Mesendoderm (in vitro differentiated cells): Measurements from ENCODE around the gene SOX13.

Experiments used
- DNase-seq: peaks from one replicate; pipeline ENCODE4 v3.0.0; 2013
- H2AK5ac ChIP-seq: 2 replicates; pipeline ENCODE4 v1.6.1; 2013; ENCODE audit warnings: low read length, inconsistent platforms
- H2BK120ac ChIP-seq: 2 replicates; pipeline ENCODE4 v1.6.1; 2013; ENCODE audit warnings: low read depth, mild to moderate bottlenecking, low read length, moderate library complexity, mixed read lengths
- H2BK15ac ChIP-seq: replicated peaks from 2 replicates; pipeline ENCODE4 v1.6.1; 2013; ENCODE audit warnings: low read depth, mild to moderate bottlenecking, moderate library complexity
- H2BK5ac ChIP-seq: 2 replicates; pipeline ENCODE4 v1.6.1; 2013; ENCODE audit warnings: low read length, inconsistent platforms
- H3K18ac ChIP-seq: 2 replicates; pipeline ENCODE4 v1.6.1; 2013; ENCODE audit warnings: mild to moderate bottlenecking, low read length, mixed read lengths
- H3K23ac ChIP-seq: one replicate; pipeline ENCODE4 v1.6.1; 2013; ENCODE audit warnings: low read length
- H3K27ac ChIP-seq: 2 replicates; pipeline ENCODE4 v1.5.1; 2013; ENCODE audit warnings: low read depth, mild to moderate bottlenecking, inconsistent platforms, low read length, moderate library complexity
- H3K27me3 ChIP-seq: 2 replicates; pipeline ENCODE4 v1.6.1; 2013; ENCODE audit warnings: low read length, control low read depth, mild to moderate bottlenecking, inconsistent platforms; ENCODE audit not compliant: insufficient read depth, poor library complexity
- H3K36me3 ChIP-seq: 2 replicates; pipeline ENCODE4 v1.6.1; 2013; ENCODE audit warnings: low read length, inconsistent platforms; ENCODE audit not compliant: control insufficient read depth, insufficient read depth
- H3K4ac ChIP-seq: one replicate; pipeline ENCODE4 v1.6.1; 2013; ENCODE audit warnings: low read depth, mild to moderate bottlenecking, low read length, moderate library complexity
- H3K4me1 ChIP-seq: 2 replicates; pipeline ENCODE4 v1.6.1; 2013; ENCODE audit warnings: low read depth, low read length, inconsistent platforms; ENCODE audit not compliant: control insufficient read depth
- H3K4me2 ChIP-seq: 2 replicates; pipeline ENCODE4 v1.6.1; 2013; ENCODE audit warnings: low read length
- H3K4me3 ChIP-seq: 2 replicates; pipeline ENCODE4 v1.5.1; 2013; ENCODE audit warnings: mild to moderate bottlenecking, low read length
- H3K56ac ChIP-seq: one replicate; pipeline ENCODE4 v1.6.1; 2013; ENCODE audit warnings: low read length
- H3K79me1 ChIP-seq: 2 replicates; pipeline ENCODE4 v1.6.1; 2013; ENCODE audit warnings: low read length, inconsistent platforms
- H3K79me2 ChIP-seq: 2 replicates; pipeline ENCODE4 v1.6.1; 2013; ENCODE audit warnings: mild to moderate bottlenecking, low read length; ENCODE audit not compliant: control insufficient read depth, insufficient read depth
- H3K9ac ChIP-seq: 2 replicates; pipeline ENCODE4 v1.6.1; 2013; ENCODE audit warnings: low read length, inconsistent platforms
- H4K5ac ChIP-seq: one replicate; pipeline ENCODE4 v1.6.1; 2013; ENCODE audit warnings: low read length
- H4K8ac ChIP-seq: one replicate; pipeline ENCODE4 v1.6.1; 2013; ENCODE audit warnings: low read depth, mild to moderate bottlenecking, control low read depth, low read length, moderate library complexity
- WGBS: extraction: QIAGEN DNeasy Blood & Tissue Kit; methylation state at CpG from one replicate; pipeline ENCODE4 v1.1.7; 2013; ENCODE audit warnings: low lambda C conversion rate, missing lambda C conversion rate; ENCODE audit not compliant: insufficient coverage; ENCODE audit errors: extremely low coverage; 5-methylcytosine and 5-hydroxymethylcytosine counted together

The SOX13 gene

DNA sequence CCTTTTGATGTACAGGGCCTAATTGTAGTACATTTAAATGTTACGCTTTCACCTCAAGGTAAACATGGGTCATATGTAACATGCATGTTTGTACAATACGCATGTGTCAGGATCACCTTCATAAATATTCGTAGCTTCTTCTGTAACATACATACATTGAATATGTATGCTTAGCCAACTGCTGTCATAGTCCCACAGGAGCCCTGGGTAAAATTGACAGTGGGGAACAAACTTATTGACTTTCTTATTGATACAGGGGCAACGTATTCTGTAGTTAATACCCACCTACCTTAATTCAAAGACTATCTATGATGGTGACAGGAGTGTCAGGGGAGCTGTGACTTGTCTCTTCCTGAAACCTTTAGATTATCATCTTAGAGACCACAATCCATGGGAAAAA, 96.9 kb downstream of the SOX13 start:
- no peak overlapping the region for H3K4me2 ChIP-seq
- no peak overlapping the region for H4K8ac ChIP-seq
- no peak overlapping the region for H3K4ac ChIP-seq
- H2AK5ac ChIP-seq: no peak overlapping the region
- no peaks in the 10 kb centered on the region for H3K79me1 ChIP-seq
- H3K79me2 ChIP-seq: no peaks in the 10 kb centered on the region
- H3K36me3 ChIP-seq: no peaks in the 10 kb centered on the region
- no peak overlapping the region for H2BK5ac ChIP-seq
- DNase-seq: peak; percentile 42
- H3K27ac ChIP-seq: no peak overlapping the region
- no peak overlapping the region for H3K4me3 ChIP-seq
- no peak overlapping the region for H3K18ac ChIP-seq
- H3K9ac ChIP-seq: no peak overlapping the region
- H3K56ac ChIP-seq: no peak overlapping the region
- H2BK120ac ChIP-seq: no peak overlapping the region
- no CpG with 5 or more reads among the region's 4 CpGs for WGBS
- H3K23ac ChIP-seq: no peak overlapping the region
- H4K5ac ChIP-seq: no peak overlapping the region
- H3K27me3 ChIP-seq: no peaks in the 10 kb centered on the region
- H3K4me1 ChIP-seq: no peaks in the 10 kb centered on the region
- no peak overlapping the region for H2BK15ac ChIP-seq

DNA sequence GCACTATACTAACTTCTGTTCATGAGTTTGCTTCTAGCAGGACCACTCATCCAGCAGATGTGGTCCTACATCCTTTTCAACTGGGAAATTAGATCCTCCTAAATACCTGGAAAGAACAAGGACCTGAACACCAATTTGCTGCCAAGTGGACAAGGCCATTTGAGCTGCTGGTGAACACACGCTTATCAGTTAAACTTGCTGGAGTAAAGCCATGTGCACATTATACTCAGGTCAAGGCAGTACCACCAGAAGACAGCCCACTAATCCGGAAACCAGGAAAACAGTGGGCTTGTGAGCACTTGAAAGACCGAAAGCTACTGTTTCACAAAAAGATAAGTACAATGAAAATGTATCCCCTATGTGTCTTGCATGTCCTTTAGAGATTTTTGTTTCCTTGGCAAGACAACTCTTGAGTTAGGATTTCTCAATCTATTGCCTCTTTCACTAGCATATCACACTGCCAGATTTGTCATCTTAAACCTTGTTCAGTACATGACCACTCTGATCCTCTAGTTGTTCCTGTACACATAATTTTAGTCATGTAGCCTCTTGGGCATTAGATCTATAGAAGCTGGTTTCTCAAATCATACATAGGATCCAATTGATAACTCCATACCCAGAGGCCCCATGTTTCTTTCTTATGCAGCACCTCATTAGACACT, 97.7 kb downstream of the SOX13 start:
- no peak for DNase-seq
- no peak overlapping the region for H3K4ac ChIP-seq
- H2BK5ac ChIP-seq: no peak overlapping the region
- H3K9ac ChIP-seq: no peak overlapping the region
- no peak overlapping the region for H2BK15ac ChIP-seq
- H3K18ac ChIP-seq: no peak overlapping the region
- no peaks in the 10 kb centered on the region for H3K79me2 ChIP-seq
- H3K56ac ChIP-seq: no peak overlapping the region
- no peak overlapping the region for H4K8ac ChIP-seq
- H3K4me2 ChIP-seq: no peak overlapping the region
- H3K4me1 ChIP-seq: no peaks in the 10 kb centered on the region
- no peak overlapping the region for H3K23ac ChIP-seq
- H3K36me3 ChIP-seq: no peaks in the 10 kb centered on the region
- H4K5ac ChIP-seq: no peak overlapping the region
- no CpG with 5 or more reads among the region's 3 CpGs for WGBS
- no peak overlapping the region for H2AK5ac ChIP-seq
- H3K79me1 ChIP-seq: no peaks in the 10 kb centered on the region
- no peaks in the 10 kb centered on the region for H3K27me3 ChIP-seq
- H2BK120ac ChIP-seq: no peak overlapping the region
- H3K4me3 ChIP-seq: no peak overlapping the region
- H3K27ac ChIP-seq: no peak overlapping the region

DNA sequence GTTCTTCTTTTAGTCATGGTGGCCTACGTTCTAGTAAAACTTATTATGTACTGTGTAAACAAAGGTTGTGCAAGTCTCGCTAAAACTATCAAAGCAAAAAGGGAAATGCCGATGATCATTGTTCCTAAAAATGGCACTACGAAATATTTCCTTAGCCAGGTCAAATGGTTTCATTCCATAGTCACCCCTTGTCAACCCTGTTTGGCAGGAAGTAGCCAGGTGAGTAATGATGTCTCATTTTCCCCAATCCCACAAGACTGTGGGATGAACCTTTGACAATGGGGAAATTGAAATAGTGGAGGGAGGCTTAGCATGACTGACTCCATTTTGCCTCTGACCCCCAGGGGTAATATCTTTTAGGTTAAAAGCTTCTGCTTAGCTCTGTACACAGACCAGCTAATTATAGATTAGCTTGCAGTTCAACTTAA, 98.8 kb downstream of the SOX13 start:
- no peak overlapping the region for H2BK5ac ChIP-seq
- no peaks in the 10 kb centered on the region for H3K4me1 ChIP-seq
- H2BK120ac ChIP-seq: no peak overlapping the region
- no peak overlapping the region for H3K9ac ChIP-seq
- no peaks in the 10 kb centered on the region for H3K36me3 ChIP-seq
- no peak overlapping the region for H3K18ac ChIP-seq
- no peak overlapping the region for H2AK5ac ChIP-seq
- WGBS: no CpG with 5 or more reads among the region's 4 CpGs
- H2BK15ac ChIP-seq: no peak overlapping the region
- no peaks in the 10 kb centered on the region for H3K79me2 ChIP-seq
- no peak overlapping the region for H3K27ac ChIP-seq
- no peak for DNase-seq
- no peak overlapping the region for H3K4me3 ChIP-seq
- no peaks in the 10 kb centered on the region for H3K79me1 ChIP-seq
- no peak overlapping the region for H3K56ac ChIP-seq
- H4K8ac ChIP-seq: no peak overlapping the region
- no peak overlapping the region for H3K4me2 ChIP-seq
- H3K27me3 ChIP-seq: no peaks in the 10 kb centered on the region
- H3K4ac ChIP-seq: no peak overlapping the region
- H4K5ac ChIP-seq: no peak overlapping the region
- no peak overlapping the region for H3K23ac ChIP-seq

DNA sequence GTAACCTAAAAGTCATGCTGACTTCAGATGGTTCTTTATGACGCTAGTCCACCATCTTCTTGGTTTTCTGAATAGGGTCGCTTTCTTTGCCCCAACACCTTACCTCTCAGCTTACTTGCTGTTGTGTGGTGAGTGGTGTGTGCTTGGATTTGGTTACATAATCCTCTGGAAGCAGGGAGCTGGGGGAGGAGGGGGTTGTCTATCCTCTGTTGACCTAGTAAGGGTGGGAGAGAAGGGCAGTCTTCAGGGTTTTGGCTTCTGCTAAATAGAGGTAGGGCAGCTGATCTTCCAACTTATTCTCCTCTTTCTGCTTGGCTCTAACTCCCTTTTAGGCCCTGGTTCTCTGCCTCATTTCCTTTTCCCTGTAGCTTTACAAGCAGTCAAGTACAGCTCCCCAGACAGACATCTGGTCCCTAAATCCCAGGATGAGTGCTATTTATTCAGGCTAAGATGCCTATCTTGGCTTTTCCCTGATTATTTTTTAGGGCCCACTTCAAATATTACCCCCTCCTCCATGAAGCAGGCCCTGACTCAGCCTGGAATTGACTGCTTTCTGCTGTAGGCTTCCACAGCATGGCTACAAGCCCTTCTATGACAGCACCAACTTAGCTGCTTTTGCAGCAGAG, 99.6 kb downstream of the SOX13 start:
- Histone ChIP-seq H2BK5ac (no peak overlapping the region), H3K9ac (no peak overlapping the region), H3K23ac (no peak overlapping the region)

DNA sequence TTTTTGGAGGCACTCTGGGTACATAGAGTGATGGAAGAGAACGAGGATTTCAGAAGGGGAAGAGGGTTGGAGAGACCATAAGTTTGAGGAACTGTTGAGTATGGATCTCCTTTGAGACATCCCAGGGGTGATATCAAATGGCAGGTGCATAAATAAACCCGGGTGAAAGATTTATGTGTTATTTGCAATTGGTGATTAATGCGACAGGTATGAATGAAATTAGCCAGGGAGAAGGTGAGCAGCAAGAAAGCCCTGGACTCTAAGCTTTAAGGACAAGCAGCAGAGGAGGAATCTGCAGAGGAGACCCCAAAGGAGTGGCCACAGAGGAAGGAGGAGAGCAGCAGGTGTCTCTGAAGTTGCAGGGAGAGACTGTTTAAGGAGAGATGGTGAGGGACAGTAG, 102.0 kb downstream of the SOX13 start:
- no peaks in the 10 kb centered on the region for H3K4me1 ChIP-seq
- H3K79me1 ChIP-seq: no peaks in the 10 kb centered on the region
- no peak overlapping the region for H4K8ac ChIP-seq
- no peak overlapping the region for H3K56ac ChIP-seq
- no peak overlapping the region for H3K4ac ChIP-seq
- no peaks in the 10 kb centered on the region for H3K36me3 ChIP-seq
- H3K27me3 ChIP-seq: no peaks in the 10 kb centered on the region
- no peak overlapping the region for H3K23ac ChIP-seq
- no peak for DNase-seq
- H3K27ac ChIP-seq: no peak overlapping the region
- no peak overlapping the region for H3K9ac ChIP-seq
- no peak overlapping the region for H2AK5ac ChIP-seq
- H2BK120ac ChIP-seq: no peak overlapping the region
- no peak overlapping the region for H2BK5ac ChIP-seq
- H3K18ac ChIP-seq: no peak overlapping the region
- H2BK15ac ChIP-seq: no peak overlapping the region
- H3K79me2 ChIP-seq: no peaks in the 10 kb centered on the region
- 100% methylated on average over 1 of the region's 3 CpGs for WGBS
- H3K4me2 ChIP-seq: no peak overlapping the region
- H4K5ac ChIP-seq: no peak overlapping the region
- H3K4me3 ChIP-seq: no peak overlapping the region

More for the DNA sequence above, 99.6 kb downstream of the SOX13 start:
- Histone ChIP-seq H3K36me3 (no peaks in the 10 kb centered on the region), H2AK5ac (no peak overlapping the region), H3K4me1 (no peaks in the 10 kb centered on the region), H3K18ac (no peak overlapping the region), H4K8ac (no peak overlapping the region), H3K27me3 (no peaks in the 10 kb centered on the region), H3K4me2 (no peak overlapping the region), H3K4me3 (no peak overlapping the region), H2BK120ac (no peak overlapping the region), H3K79me2 (no peaks in the 10 kb centered on the region), H3K27ac (no peak overlapping the region), H3K4ac (no peak overlapping the region), H4K5ac (no peak overlapping the region), H3K79me1 (no peaks in the 10 kb centered on the region), H2BK15ac (no peak overlapping the region), H3K56ac (no peak overlapping the region)
- no peak for DNase-seq
- WGBS: no CpG with 5 or more reads among the region's 2 CpGs

DNA sequence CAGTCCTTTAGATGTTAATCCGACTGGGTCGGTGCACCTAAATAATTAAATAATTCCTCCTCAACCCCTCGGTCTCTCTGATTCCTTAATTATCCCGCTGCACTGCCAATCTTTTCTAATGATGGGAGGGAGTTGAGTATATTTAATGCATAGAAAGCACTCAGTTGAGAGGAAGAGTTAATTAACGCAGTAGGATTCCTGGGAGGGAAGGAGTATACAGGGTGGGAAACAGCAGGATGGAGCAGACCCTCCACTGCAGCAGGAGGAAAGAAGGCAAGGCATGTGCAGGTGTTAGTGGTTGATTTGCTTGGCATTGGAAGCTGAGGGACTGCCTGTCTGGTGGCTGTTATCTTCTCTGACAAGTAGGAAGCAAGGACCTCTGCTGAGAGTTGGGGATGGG, 103.1 kb downstream of the SOX13 start:
- Histone ChIP-seq H3K27me3 (no peaks in the 10 kb centered on the region), H4K8ac (no peak overlapping the region), H3K4me1 (no peaks in the 10 kb centered on the region), H3K79me2 (no peaks in the 10 kb centered on the region), H3K4me2 (no peak overlapping the region), H2AK5ac (no peak overlapping the region), H3K56ac (no peak overlapping the region), H3K4ac (no peak overlapping the region), H3K9ac (no peak overlapping the region), H3K27ac (no peak overlapping the region), H2BK5ac (no peak overlapping the region), H3K36me3 (no peaks in the 10 kb centered on the region), H2BK15ac (no peak overlapping the region), H3K4me3 (no peak overlapping the region), H3K23ac (no peak overlapping the region), H3K79me1 (no peaks in the 10 kb centered on the region), H4K5ac (no peak overlapping the region), H2BK120ac (no peak overlapping the region), H3K18ac (no peak overlapping the region)
- DNase-seq: no peak
- no CpG with 5 or more reads among the region's 5 CpGs for WGBS
